HUES6 (cell line): ENCODE results near the gene ACOXL.

Experiments
- H3K27ac ChIP-seq: 2 replicates; pipeline ENCODE4 v1.7.0; 2013; ENCODE audit warnings: low read depth, mild to moderate bottlenecking, low read length, inconsistent platforms
- H3K27me3 ChIP-seq: 2 replicates; pipeline ENCODE4 v1.6.1; 2013; ENCODE audit warnings: low read length; ENCODE audit not compliant: control insufficient read depth, insufficient read depth
- H3K36me3 ChIP-seq: 2 replicates; pipeline ENCODE4 v1.6.1; 2013; ENCODE audit warnings: low read length; ENCODE audit not compliant: control insufficient read depth, insufficient read depth
- H3K4me1 ChIP-seq: 2 replicates; pipeline ENCODE4 v1.6.1; 2013; ENCODE audit warnings: low read length; ENCODE audit not compliant: control insufficient read depth, insufficient read depth
- H3K4me3 ChIP-seq: 2 replicates; pipeline ENCODE4 v1.5.1; 2013; ENCODE audit warnings: low read depth, low read length
- H3K9ac ChIP-seq: one replicate; pipeline ENCODE4 v1.6.1; 2013; ENCODE audit warnings: mild to moderate bottlenecking, low read length
- H3K9me3 ChIP-seq: 2 replicates; pipeline ENCODE4 v1.6.1; 2013; ENCODE audit warnings: low read depth, low read length; ENCODE audit not compliant: control insufficient read depth, insufficient read depth

Gene ACOXL

DNA sequence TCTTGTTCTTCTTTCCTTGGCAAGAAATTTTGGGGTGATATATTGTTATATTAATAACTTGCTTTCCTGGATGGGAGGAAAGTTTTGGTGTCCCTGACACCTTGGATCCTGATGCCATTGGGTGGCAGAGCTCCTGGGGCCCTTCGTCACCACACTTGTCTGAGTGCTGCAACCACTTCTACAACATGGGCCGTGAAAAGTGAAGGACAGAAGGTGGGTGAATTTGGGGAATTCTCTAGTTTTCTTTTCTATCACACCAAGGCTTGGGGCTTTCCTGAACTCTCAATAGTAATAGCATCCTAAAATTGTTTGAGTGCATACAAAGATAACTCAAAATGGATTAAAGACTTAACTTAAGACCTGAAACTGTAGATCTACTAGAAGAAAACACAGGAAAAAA, 10.0 kb downstream of the ACOXL start:
- Histone ChIP-seq H3K27ac (no peak overlapping the region), H3K27me3 (no peaks in the 10 kb centered on the region), H3K36me3 (no peaks in the 10 kb centered on the region), H3K4me1 (peaks cover 70% of the 10 kb centered on the region), H3K4me3 (no peak overlapping the region), H3K9me3 (0 out of 2 replicates have a peak, but pooled peaks cover 2% of the 10 kb centered on the region), H3K9ac (no peak overlapping the region)

DNA sequence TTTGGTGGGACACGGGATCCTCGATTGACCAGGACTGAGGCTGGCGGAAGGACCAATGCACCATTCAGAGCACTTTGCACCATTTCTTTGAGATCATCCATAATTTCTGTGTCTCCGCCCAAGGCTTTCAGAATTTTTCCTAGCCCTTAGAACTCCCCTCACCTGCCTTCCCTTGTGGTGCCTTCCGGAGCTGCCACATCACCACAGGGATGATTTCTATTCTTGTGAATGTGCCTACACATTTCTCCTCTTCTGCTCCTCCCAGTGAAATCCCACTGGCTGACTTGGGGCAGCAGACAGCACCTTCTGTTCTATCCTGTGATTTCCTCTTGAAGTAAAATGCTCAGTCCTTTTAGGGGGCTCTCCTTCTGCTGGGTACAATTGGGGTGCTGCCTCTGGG, 11.2 kb downstream of the ACOXL start:
- 0 out of 2 replicates have a peak, but pooled peaks cover 2% of the 10 kb centered on the region for H3K9me3 ChIP-seq

DNA sequence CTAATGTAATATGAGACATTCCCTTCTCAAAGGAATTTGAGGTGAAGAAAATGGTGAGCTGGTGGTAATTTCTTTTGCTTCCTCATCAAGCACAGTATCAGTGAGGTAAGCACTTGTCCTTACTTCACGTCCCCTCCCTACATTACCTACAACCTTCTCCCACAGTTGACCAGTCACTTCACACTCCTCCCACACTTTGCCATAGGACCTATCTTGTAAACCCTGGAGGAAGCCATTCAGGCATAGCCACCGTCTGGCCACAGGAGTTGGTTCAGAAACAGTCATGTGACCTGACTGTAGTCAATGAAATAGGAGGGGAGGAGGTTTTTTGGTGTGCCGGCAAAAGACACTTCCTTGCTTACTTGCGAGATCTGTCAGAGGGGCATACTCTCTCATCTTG, 12.1 kb downstream of the ACOXL start:
- Histone ChIP-seq H3K27ac (no peak overlapping the region), H3K4me1 (peaks cover 77% of the 10 kb centered on the region), H3K27me3 (no peaks in the 10 kb centered on the region; the same call in 1 of the 2 replicates), H3K4me3 (no peak overlapping the region), H3K9ac (no peak overlapping the region), H3K9me3 (0 out of 2 replicates have a peak, but pooled peaks cover 2% of the 10 kb centered on the region), H3K36me3 (no peaks in the 10 kb centered on the region)

More for the DNA sequence above, 11.2 kb downstream of the ACOXL start:
- Histone ChIP-seq H3K9ac (no peak overlapping the region), H3K4me3 (no peak overlapping the region), H3K27me3 (no peaks in the 10 kb centered on the region; the same call in 1 of the 2 replicates), H3K36me3 (no peaks in the 10 kb centered on the region), H3K4me1 (peaks cover 74% of the 10 kb centered on the region), H3K27ac (no peak overlapping the region)

DNA sequence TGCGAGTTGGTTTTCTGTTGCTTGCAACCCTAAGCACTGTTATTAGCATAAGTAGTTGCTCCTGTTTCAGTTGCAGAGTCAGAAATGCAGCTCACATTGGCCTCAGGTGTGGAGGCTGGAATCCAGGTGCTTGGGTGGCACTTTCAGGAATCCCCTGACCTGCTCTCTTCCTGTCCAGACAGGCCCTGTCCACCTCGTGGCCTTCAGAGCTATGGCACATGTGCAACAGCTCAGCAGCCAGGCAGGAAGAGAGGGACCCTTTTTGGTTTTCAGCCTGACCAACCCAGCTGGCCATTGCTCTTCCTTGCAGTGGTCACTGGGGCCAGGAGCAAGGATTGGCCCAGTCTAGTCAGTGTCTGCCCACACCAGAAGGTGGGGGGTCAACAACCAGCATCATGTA, 12.7 kb downstream of the ACOXL start:
- no peak overlapping the region for H3K27ac ChIP-seq
- no peaks in the 10 kb centered on the region for H3K36me3 ChIP-seq
- peaks cover 74% of the 10 kb centered on the region for H3K4me1 ChIP-seq
- no peak overlapping the region for H3K4me3 ChIP-seq
- no peaks in the 10 kb centered on the region; the same call in 1 of the 2 replicates for H3K27me3 ChIP-seq
- 0 out of 2 replicates have a peak, but pooled peaks cover 2% of the 10 kb centered on the region for H3K9me3 ChIP-seq
- H3K9ac ChIP-seq: no peak overlapping the region

DNA sequence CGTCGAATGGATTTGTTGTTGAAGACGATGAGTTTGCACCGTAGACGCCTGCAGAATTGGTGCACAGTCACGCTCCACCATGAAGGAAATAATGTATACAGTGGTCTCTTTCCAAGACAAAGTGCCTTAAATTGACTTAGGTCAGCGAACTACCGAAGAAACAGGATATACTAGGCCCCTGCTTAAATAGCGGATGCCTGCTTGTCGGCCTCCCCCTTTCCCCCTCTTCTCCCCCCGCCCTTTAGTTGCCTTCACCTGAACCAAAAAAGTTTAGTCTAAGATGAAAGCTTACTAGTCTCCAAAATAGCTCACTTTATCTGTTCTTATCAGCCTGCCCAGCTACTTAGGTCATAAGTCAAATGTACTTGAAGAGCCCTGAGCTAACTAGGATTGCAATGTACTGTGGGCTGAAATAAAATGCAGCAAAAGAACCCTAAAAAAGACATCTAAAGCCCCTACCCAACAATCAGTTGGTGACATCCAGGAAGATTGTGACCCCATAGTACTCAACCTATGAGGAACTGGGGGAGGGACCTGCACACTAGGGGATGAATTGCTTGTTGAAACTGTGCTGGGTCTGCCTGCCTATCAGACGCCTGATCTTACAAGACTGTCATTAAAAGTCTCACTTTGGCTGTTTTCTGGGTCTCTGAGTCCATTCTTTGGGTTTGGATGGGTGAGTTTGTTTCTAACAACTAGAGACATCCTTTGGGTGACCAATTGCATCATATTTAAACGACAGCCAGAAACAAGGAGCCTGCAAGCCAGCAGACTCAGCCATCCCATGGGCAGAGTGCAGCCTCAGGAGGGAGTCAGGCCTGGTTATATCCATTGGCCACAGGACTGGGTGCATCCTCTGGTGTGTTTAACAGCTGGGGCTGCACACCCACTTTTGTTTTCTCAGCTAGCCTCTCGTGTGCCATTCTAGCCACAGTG, 14.5 kb downstream of the ACOXL start:
- no peak overlapping the region for H3K27ac ChIP-seq
- no peaks in the 10 kb centered on the region; the same call in 1 of the 2 replicates for H3K27me3 ChIP-seq

DNA sequence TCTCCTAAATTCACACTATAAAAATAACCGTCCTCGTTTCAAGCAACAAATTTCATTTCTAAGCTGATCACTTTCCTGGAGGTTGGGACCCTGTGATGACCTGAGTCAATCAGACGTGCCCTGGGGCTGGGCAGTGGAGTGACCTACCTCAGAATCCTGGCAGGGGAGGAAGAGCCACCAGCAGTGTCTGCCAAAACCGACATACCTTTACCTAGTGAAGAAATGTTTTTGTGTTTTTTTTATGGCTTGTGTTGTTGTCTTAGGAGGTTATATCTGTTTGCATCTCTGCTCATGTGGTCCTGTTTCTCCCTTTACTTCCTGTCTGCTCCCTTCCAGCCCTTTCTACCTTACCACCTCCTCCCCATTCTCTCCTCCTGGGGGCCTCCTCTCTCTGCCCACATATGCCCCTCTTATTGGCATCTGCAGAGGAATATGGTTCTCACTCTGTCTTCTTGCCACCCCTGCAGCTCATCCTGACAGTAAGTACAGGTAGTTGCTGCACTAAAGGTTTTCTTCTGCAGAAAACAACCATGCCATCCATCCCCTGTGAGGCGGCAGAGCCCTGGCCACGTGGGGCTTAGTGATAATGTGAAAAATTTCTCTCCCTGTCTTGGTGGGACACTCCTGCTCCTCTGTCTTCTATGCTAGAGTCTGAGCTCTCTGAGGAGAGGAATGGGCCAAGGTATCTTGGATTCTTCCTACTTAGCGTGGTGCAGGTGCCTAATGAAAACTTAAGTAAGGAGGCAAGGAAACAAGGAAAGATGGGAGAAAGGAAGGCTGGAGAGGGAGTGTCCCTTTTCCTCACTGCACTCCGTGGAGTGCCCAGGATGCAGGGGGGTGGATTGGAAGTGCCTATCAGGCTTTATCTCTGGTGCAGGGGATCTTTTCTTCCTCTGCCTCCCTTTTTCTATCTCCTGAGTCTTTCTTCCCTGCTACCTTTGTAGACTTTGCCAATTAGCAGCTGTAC, 15.4 kb downstream of the ACOXL start:
- H3K36me3 ChIP-seq: no peaks in the 10 kb centered on the region
- H3K9ac ChIP-seq: peak overlapping the region; percentile 29
- peaks cover 58% of the 10 kb centered on the region for H3K4me1 ChIP-seq

More for the DNA sequence above, 14.5 kb downstream of the ACOXL start:
- H3K4me3 ChIP-seq: no peak overlapping the region
- H3K36me3 ChIP-seq: no peaks in the 10 kb centered on the region
- no peak overlapping the region for H3K9ac ChIP-seq
- H3K9me3 ChIP-seq: 0 out of 2 replicates have a peak, but pooled peaks cover 2% of the 10 kb centered on the region
- peaks cover 57% of the 10 kb centered on the region for H3K4me1 ChIP-seq

DNA sequence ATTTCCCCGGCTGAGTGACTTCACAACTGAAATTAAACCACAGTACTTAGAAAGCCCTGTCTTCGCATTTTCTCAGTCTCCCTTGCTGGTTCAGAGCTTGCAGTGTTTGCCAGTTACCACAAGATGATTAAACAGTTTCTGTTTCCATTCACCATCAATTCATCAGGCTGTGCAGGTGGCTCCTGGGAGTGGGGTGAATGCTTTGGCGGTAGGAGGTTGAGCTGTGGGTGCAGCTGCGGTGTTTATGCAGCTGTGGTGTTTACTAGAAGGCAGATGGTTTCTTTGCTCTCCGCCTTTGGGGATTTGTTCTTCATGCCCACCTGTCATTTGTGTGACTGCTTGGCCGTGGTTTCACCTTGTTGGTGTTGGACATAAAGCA, 16.1 kb downstream of the ACOXL start:
- peaks cover 61% of the 10 kb centered on the region for H3K4me1 ChIP-seq
- peak overlapping the region; percentile 29 for H3K9ac ChIP-seq
- 0 out of 2 replicates have a peak, but pooled peaks cover 2% of the 10 kb centered on the region for H3K9me3 ChIP-seq
- H3K36me3 ChIP-seq: no peaks in the 10 kb centered on the region
- H3K27ac ChIP-seq: no peak overlapping the region
- no peak overlapping the region for H3K4me3 ChIP-seq
- H3K27me3 ChIP-seq: no peaks in the 10 kb centered on the region; the same call in 1 of the 2 replicates

More for the DNA sequence above, 15.4 kb downstream of the ACOXL start:
- 0 out of 2 replicates have a peak, but pooled peaks cover 2% of the 10 kb centered on the region for H3K9me3 ChIP-seq
- no peaks in the 10 kb centered on the region; the same call in 1 of the 2 replicates for H3K27me3 ChIP-seq
- H3K27ac ChIP-seq: no peak overlapping the region
- H3K4me3 ChIP-seq: no peak overlapping the region

DNA sequence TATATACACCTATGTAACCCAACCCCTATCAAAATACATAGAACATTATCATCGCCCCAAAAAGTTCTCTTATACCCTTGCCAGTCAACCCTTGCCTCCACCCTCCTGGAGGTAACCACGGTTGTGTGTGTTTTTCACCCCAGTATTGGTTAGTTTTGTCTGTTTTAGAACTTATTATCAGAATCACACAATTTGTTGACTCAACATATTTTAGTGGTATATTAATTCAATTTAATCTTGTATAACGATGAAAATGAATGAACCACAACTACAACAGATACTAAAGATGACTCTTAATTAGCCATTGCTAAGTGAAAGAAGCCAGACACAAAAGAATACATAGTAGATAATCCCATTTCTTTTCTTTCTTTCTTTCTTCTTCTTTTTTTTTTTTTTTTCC, 19.3 kb downstream of the ACOXL start:
- Histone ChIP-seq H3K9me3 (no peaks in the 10 kb centered on the region), H3K4me3 (no peak overlapping the region), H3K4me1 (peaks cover 37% of the 10 kb centered on the region), H3K36me3 (no peaks in the 10 kb centered on the region), H3K27me3 (no peaks in the 10 kb centered on the region; the same call in 1 of the 2 replicates), H3K27ac (no peak overlapping the region), H3K9ac (no peak overlapping the region)

DNA sequence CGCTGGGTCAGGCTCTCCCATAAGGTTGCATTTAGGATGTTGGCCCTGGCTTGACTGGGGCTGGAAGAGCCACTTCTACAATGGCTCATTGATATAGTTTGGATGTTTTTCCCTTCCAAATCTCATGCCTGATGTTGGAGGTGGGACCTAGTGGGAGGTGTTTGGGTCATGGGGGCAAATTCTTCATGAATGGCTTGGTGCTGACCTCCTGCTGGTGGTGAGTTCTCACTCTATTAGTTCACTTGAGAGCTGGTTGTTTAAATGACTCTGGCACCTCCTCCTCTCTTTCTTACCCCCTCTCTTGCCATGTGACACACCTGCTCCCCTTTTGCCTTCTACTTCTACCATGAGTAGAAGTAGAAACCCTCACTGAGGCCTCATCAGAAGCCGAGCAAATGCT, 20.5 kb downstream of the ACOXL start:
- Histone ChIP-seq H3K9me3 (peaks cover 4% of the 10 kb centered on the region; the same call in 1 of the 2 replicates), H3K27ac (no peak overlapping the region), H3K4me1 (peaks cover 25% of the 10 kb centered on the region), H3K36me3 (no peaks in the 10 kb centered on the region), H3K27me3 (no peaks in the 10 kb centered on the region; the same call in 1 of the 2 replicates), H3K4me3 (no peak overlapping the region), H3K9ac (no peak overlapping the region)

GRCh38 chr2:110755491-110756078, 23.2 kb downstream of the ACOXL start:
- Histone ChIP-seq H3K27ac (no peak overlapping the region), H3K4me1 (peaks cover 15% of the 10 kb centered on the region), H3K9ac (no peak overlapping the region), H3K4me3 (no peak overlapping the region), H3K9me3 (peaks cover 22% of the 10 kb centered on the region), H3K36me3 (no peaks in the 10 kb centered on the region), H3K27me3 (no peaks in the 10 kb centered on the region)
